Effector memory CD8-positive, alpha-beta T cell (primary cell): Measurements from ENCODE around the gene TMEM69.
"Not testable (repeated sequence)": the region's sequence is repeated elsewhere in the genome, so short reads cannot be mapped to it uniquely, and the experiment has no call there.

ENCODE experiments used
- ATAC-seq: fragments of 150-1000 bp; cut with Tn5 transposase; replicated peaks from 2 replicates; pipeline ENCODE4 v1.10.0; 2021; ENCODE audit warnings: mild to moderate bottlenecking, moderate library complexity
- DNase-seq, 3 experiments: peaks; one replicate each; pipeline ENCODE4 v3.0.0; 2021
- H3K27ac Mint-ChIP-seq, 2 donors: one replicate each; pipeline ENCODE4 v1.8.0; 2022; ENCODE audit warnings: mild to moderate bottlenecking in 2 of 2, mixed read lengths in 2 of 2, moderate library complexity in 2 of 2
- H3K27me3 Mint-ChIP-seq, 2 donors: one replicate each; pipeline ENCODE4 v1.8.0; 2022; ENCODE audit warnings: mixed read lengths in 2 of 2
- H3K36me3 Mint-ChIP-seq: one replicate; pipeline ENCODE4 v1.8.0; 2022; ENCODE audit warnings: mild to moderate bottlenecking, moderate library complexity, mixed read lengths; ENCODE audit not compliant: insufficient read depth
- H3K4me1 Mint-ChIP-seq, 2 donors: one replicate each; pipeline ENCODE4 v1.8.0; 2022; ENCODE audit warnings: low read depth in 2 of 2, mixed read lengths in 2 of 2
- H3K4me3 Mint-ChIP-seq, 2 donors: one replicate each; pipeline ENCODE4 v1.8.0; 2022; ENCODE audit warnings: mild to moderate bottlenecking in 2 of 2, mixed read lengths in 2 of 2, moderate library complexity in 2 of 2
- H3K9me3 Mint-ChIP-seq, 2 donors: one replicate each; pipeline ENCODE4 v1.8.0; 2022; ENCODE audit warnings: mixed read lengths in 2 of 2

Gene TMEM69

GRCh38 chr1:45726007-45726406, 38.0 kb downstream of the TMEM69 start:
- H3K36me3 Mint-ChIP-seq = peaks cover 19% of the 10 kb centered on the region
- H3K27me3 Mint-ChIP-seq, ATAC-seq, H3K4me1 Mint-ChIP-seq, H3K4me3 Mint-ChIP-seq, H3K9me3 Mint-ChIP-seq, DNase-seq, H3K27ac Mint-ChIP-seq: not testable (repeated sequence)

DNA sequence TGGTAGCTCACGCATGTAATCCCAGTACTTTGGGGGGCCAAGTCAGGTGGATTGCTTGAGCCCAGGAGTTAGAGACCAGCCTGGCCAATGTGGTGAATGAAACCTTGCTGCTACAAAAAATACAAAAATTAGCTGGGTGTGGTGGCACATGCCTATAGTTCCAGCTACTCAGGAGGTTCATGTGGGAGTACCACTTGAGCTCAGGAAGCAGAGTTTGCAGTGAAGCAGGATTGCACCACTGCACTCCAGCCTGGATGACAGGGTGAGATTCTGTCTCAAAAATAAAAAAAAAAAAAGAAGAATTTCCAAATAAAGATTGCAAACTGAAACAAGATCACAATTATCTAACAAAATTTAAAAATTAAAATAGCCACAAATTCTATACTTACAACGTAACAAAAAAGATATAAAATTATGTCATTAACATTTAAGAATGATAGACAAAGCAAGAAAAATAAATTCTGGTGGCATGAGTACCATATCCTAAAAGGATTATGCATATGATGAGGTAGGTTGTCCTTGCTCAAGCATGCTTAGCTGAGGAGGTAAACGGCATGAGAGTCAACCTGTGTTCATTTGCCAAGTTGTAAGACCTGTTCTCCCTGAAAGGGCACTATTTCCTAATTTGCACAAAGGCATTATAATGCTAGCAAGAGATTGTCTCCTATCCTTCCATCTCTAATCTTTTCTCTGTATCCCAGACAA, 42.2 kb downstream of the TMEM69 start:
- H3K4me1 Mint-ChIP-seq = peaks cover 6 to 7% of the 10 kb centered on the region in 2 donors
- no peaks in the 10 kb centered on the region for H3K27me3 Mint-ChIP-seq
- DNase-seq (no peak), ATAC-seq (no peak)
- no peaks in the 10 kb centered on the region for H3K9me3 Mint-ChIP-seq
- no peak overlapping the region for H3K27ac Mint-ChIP-seq
- no peak overlapping the region for H3K4me3 Mint-ChIP-seq
- peaks cover 27% of the 10 kb centered on the region for H3K36me3 Mint-ChIP-seq

GRCh38 chr1:45730780-45731319, 42.9 kb downstream of the TMEM69 start:
- Mint-ChIP-seq H3K4me3 (no peak overlapping the region), H3K9me3 (no peaks in the 10 kb centered on the region), H3K4me1 (peaks cover 6 to 7% of the 10 kb centered on the region in 2 donors), H3K27ac (no peak overlapping the region), H3K27me3 (no peaks in the 10 kb centered on the region), H3K36me3 (peaks cover 27% of the 10 kb centered on the region)
- ATAC-seq (no peak), DNase-seq (no peak)

DNA sequence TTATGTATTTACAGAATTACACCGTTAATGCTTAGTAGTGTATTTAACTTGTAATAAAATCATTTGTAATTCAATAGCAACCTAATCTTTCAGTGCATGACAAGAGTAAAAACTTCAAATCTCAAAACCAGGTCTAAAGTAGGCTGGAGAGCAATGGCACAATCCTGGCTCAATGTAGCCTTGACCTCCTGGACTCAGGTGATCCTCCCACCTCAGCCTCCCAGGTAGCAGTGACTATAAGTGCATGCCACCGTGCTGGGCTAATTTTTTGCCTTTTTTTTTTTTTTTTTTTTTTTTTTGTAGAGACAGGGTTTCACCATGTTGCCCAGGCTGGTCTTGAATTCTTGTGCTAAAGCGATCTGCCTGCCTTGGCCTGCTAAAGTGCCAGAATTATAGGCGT, 51.2 kb downstream of the TMEM69 start:
- H3K4me1 Mint-ChIP-seq = peaks cover 10 to 20% of the 10 kb centered on the region in 2 donors
- no peak overlapping the region for H3K27ac Mint-ChIP-seq
- ATAC-seq (no peak), DNase-seq (no peak)
- H3K4me3 Mint-ChIP-seq = no peak overlapping the region
- no peaks in the 10 kb centered on the region for H3K27me3 Mint-ChIP-seq
- peaks cover 24% of the 10 kb centered on the region for H3K36me3 Mint-ChIP-seq
- no peaks in the 10 kb centered on the region for H3K9me3 Mint-ChIP-seq

DNA sequence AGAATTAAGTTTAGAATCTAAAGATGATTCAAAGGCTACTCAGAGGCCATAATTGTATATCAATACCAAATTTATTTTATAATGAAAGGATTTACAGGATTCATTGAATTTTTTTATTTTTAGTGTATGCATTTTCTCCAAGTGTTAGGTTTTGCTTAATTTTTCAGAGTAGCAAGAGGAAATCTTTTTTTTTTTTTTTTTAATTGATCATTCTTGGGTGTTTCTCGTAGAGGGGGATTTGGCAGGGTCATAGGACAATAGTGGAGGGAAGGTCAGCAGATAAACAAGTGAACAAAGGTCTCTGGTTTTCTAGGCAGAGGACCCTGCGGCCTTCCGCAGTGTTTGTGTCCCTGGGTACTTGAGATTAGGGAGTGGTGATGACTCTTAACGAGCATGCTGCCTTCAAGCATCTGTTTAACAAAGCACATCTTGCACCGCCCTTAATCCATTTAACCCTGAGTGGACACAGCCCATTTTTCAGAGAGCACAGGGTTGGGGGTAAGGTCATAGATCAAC, 51.7 kb downstream of the TMEM69 start:
- H3K27ac Mint-ChIP-seq, H3K27me3 Mint-ChIP-seq, DNase-seq, ATAC-seq, H3K4me3 Mint-ChIP-seq, H3K9me3 Mint-ChIP-seq: not testable (repeated sequence)
- H3K4me1 Mint-ChIP-seq = peaks cover 13 to 16% of the 10 kb centered on the region in 2 donors
- peaks cover 30% of the 10 kb centered on the region for H3K36me3 Mint-ChIP-seq
